NCI-H1048 (cell line): Measurements from ENCODE around the gene CDT1.
"Not testable (repeated sequence)": the region's sequence is repeated elsewhere in the genome, so short reads cannot be mapped to it uniquely, and the experiment has no call there.

Source experiments
- DNase-seq: peaks from one replicate; lab custom pipeline; 2025; lab: John Stamatoyannopoulos, UW

Gene CDT1

DNA sequence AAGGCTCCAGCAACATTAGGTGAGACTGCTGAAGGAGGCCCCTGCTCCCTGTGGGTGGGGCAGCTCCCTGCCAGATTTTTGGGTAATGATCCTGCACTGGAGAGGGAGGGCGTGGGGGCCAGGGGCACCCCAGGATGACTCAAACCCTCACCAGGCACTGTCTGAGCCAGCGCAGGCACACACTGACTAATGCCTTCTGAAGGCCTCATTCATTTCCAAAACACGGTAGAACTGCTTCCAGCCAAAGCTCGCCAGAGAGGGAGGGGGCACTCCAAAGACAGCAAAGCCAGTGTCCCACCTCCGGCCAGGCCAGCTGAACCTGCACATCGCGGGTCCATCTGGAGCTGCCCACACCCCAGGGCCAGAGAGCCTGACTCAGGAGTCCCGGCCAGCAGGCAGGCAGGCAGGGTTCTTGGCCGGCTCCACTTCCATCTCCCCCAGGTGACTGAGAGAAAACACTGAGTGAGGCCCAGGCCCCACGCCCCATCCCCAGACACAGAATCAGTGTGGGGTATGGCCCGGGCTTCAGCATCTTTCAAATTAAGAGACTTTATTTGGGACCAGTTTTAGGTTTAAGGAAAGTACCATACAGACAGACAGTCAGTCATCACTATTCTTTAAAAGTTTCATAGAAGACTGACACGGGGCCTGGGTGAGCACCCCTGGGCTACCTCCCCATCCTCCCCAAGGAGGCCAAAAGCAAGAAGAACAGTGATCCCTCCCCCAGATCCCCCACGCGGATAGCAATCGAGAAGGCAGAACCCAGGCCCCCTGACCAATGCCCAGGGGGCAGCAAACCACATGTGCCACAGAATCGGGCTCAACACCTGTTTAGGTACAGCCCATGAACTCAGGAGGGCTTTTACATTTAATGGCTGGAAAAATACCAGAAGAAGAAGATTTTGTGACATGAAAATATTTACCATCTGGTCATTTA, 20.9 kb upstream of the CDT1 start:
- DNase-seq: no peak

DNA sequence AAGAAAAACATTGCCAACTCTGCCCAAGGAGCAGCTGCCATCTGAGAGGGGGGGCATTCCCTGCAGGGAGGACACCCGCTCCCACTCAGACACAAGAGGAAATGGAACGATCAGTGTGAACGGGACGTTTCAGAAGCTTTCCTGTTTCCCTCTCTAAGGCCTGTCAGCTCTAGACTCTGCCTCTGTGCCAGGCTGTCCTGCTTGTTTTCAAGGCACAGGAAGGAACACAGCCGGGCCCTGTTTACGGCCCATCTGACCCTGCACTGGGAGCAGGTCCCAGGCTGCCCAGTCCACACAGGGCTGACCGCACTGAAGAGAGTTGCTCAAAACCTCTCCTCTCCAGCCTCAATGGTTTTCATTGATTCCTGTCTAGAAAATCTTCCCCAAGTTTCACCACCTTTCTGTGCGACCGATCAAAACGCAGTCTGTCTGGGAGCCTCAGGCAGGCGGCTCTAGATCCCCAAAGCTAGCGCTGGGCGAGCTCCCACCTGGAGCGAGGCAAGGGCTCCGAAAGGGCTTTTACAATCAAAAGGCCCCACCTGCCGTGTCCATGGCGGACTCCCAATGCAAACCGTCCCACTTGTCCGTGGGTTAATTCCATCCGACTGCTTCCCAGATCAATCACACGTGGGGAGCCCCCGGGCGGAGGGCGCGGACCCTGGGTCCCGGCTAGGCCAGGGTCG, 20.1 kb upstream of the CDT1 start:
- DNase-seq: no peak

DNA sequence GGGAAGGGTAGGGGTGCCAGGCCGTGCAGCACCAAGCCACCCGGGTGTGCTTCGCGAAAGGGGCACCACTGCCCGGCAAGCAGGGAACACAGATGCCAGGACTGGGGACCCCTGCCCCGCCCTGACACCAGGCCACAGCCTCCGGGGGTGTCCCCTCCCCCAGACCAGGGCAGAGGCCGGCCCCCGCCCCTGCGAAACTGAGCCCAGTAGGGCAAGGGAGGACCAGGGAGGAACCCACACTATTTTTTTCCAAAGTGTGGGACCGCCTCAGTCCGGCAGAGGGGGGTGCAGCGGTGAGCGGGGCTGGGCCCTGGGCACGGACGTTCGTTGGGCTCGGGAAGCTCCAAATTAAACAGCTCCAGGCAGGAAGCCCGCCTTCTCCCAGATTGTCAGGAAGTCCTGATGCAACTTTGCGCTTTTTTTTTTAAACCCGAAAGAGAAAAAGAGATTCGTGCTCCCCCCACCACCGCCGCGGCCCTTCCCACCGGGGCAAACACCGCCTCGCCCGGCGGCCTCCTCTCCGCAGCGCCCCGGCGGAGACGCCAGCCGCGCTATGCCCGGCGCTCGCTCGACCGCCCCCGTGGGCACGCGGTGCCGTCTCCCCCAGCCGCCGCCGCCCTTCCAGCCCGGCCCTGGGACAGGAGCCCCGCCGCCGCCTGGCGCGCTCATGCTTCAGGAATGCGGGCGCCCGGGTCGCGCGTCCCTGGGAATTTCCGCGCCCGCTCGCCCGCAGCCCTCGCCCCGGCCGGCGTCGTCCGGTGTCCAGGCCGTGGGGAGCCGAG, 19.3 kb upstream of the CDT1 start:
- no peak for DNase-seq

DNA sequence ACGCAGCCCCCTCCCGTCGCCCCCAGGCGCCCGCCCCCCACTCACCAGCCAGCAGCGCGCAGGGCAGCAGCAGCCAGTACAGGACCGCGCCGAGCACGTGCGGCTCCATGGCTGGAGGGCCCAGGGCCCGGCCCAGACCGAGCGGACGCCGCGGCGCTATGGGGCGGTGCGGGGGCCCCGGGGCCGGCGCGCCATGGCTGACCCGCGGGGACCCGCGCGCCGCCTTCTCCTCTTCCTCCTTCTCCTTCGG, 18.8 kb upstream of the CDT1 start:
- DNase-seq: no peak

DNA sequence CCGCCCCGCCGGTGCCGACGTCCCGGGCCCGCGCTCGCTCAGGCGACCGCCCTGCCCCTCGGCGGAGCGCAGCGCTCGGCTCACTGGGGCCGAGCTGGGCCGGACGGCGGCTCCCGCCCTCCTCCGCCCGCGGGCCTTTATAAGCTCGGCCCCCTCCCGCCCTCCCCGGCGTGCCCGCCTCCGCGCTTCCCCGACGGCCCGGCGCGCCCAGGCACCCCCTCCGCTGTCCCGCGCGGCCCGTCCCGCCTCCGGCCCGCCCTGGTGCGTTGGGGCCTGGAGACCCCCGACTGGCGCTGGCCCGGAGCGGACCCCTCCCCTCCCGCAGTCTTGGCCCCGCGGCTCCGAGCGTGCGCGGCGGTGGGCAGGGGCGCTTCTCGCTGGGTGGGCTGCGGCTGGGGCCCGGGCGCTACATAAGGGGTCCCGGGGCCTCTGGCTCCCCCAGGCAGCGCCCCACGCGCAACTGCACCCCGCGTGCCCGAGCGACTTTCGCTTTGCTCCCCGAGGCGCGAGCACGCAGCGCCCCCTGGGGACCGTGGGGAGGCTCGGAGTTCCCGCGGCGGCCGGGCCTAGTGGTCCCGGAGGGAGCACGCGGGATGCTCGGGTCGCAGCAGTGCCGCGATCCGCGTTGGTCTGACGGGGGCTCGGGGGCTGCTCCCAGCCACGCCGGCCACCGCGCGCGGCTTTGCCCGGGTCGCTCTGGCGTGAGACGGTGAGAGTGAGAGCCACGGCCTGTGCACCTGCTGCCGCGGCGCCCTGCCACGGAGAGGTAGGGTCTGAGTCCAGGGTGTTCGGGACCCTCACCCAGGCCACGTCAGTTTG, 18.3 kb upstream of the CDT1 start, which contains the start of gene PIEZO1:
TSS of gene PIEZO1 (minus strand) at position 115 of the 819 bp plus-strand sequence. CDS start 256 bp downstream, outside the sequence.
- DNase-seq: no peak

DNA sequence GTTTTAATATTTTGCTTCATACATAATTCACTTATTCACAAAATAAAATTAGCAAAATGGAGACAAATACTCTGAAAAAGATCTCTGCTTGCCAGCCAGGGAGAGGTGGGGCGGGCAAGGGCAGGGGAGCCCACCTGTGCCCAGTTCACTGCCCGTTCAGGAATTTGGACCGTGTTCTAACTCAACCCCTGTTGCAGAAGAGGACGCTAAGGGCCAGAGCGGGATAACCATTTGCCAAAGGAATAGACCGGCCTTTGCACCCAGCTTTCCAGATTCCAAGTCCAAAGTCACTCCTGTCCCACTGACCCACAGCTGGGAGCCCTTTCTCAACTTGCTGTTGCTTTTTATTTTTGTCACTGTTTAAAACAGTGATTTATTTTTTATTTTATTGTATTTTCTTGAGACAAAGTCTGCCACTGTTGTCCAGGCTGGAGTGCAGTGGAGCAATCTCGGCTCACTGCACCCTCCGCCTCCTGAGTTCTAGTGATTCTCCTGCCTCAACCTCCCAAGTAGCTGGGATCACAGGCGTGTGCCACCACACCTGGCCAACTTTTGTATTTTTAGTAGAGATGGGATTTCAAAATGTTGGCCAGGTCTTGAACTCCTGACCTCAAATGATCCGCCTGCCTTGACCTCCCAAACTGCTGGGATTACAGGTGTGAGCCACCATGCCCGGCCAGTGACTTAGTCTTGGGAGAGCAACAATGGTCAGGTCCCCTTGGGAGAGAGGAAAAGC, 15.8 kb upstream of the CDT1 start:
- no peak for DNase-seq

DNA sequence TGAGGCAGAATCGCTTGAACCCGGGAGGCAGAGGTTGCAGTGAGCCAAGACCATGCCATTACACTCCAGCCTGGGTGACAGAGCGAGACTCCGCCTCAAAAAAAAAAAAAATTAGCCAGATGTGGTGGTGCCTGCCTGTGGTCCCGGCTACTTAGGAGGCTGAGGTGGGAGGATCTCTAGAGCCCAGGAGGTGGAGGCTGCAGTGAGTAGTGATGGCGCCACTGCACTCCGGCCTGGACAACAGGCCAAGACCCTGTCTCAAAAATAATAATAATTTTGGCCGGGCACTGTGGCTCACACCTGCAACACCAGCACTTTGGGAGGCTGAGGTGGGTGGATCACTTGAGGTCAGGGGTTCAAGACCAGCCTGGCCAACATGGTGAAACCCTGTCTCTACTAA, 14.8 kb upstream of the CDT1 start:
- DNase-seq: not testable (repeated sequence)

DNA sequence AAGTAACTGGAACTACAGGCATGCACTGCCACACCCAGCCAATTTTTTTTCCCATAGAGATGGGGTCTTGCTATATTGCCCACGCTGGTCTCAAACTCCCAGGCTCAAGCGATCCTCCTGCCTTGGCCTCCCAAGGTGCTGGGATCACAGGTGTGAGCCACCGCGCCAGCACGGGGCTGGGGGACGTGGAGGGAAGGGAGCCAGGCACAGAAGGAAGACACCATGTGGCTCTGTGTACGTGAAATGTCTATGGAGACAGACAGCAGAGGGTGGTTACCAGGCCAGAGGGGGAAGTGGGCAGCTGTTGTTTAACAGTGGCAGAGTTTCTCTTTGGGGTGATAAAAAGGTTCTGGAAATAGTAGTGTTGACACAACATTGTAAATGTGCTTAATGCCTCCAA, 14.0 kb upstream of the CDT1 start:
- no peak for DNase-seq

DNA sequence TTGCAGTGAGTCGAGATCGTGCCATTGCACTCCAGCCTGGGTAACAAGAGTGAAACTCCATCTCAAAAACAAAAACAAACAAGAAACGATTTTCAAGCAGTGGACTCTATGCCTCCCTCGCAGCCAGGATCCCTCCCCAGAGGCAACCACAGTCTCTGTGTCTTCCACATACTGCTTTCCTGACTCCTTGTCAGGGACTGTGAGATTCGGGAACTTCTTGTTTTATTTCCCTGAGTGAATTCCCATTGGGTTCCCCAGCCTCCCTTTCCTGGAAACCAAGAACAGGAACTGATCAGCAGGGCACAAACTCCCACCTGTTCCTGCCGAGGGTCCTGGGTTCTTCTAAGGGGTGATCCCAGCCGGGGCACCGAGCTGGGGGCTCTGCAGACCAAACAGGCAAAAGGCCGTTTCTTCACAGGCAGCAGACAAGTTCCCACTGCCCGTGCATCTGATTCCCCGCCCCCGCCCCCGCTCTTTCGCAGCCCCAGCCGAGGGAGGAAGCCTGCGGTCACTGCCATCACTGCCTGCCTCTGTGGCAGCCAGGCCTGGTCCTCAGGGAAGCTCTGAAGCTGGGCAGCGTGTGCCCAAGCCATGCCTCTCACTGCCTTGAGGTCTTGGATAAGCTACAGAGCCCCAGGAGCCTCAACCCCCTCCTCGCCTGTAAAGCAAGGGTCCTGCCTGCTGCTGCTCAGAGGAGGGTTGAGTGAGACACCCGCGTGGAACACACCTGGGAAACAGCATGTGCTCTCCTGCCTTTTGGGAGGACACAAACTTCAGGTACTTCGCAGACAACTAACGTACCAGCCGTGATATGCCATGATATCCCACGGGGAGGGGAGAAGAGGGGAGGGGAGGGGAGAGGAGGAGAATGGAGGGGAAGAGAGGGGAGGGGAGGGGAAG, 13.0 kb upstream of the CDT1 start:
- no peak for DNase-seq

DNA sequence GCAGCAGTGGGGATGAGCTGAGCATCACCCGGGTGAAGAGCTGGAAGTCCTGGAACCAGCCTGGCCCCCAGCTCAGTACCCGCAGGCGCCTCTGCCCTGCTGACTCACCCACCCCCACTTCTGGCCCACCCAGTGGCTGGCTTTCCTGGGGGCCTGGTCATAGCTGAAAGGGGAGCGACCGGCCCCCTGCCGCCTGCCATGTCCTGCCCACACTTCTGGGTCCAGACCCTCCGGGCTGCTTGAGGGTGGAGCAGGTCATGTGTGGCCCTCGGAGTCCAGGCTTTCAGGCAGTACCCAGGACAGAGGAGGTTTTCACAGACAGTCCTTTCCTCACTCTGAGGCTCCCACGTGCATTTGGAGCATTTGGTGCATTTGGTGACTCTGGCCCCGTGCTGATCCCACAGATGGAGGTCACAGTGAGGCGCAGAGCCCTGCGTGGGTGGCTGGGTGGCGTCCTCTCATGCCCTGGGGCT, 11.5 kb upstream of the CDT1 start:
- DNase-seq: no peak

DNA sequence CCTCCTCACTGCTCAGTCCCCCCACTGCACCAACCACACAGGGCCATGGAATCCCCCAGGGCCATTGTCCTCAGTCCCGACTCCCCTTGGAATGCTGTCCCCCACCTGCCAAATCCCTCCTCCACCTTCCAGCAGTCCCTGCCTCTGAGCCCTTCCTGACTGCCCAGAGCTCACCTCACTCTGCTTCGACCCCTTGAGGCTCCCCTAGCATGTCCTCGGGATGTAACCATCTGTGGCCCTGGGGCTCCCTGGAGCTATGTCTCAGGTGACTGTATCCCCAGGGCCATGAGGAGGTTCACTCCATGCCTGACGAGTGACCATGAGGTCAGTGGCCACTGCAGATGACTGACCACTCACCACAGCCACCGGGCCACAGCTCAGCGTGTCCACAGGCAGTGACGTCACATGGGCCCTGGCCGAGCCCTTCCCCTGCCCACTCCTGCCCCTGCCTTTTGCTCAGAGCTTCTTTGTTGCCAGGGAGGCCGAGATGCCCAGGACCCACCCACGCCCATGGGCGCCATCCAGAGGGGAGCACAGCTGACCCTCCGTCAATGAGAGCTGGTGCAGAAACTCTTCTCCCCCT, 10.8 kb upstream of the CDT1 start:
- no peak for DNase-seq

DNA sequence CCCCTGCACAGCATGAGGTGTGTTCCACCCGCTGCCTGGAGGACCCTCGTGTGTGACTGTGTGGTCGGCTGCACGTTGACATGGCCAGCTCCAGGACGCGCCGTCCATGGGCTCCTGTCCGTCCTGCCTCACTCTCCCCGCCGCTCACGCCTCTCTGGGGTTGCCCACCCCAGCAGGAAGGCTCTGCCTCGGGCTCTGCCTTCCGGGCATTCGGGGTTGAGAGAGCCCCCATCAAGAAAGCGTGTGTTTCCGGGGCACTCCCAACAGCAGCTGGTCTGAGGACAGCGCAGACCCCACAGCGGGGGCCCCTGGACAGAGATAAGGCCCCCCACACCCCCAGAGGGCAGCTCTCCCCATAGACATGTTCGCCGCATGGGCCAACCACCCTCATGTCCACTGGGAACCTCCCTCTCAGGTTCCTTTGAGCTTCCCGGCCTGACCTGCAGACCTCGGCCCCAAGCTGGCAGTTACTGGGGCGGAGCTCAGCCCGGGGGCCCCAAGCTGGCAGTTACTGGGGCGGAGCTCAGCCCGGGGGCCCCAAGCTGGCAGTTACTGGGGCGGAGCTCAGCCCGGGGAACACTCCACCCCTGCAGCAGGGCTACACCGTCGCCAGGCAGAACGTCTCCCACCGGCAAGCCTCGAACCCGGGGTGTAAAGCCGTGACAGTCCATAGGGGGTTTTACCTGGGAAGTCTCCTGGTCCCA, 10.2 kb upstream of the CDT1 start:
- DNase-seq: no peak

DNA sequence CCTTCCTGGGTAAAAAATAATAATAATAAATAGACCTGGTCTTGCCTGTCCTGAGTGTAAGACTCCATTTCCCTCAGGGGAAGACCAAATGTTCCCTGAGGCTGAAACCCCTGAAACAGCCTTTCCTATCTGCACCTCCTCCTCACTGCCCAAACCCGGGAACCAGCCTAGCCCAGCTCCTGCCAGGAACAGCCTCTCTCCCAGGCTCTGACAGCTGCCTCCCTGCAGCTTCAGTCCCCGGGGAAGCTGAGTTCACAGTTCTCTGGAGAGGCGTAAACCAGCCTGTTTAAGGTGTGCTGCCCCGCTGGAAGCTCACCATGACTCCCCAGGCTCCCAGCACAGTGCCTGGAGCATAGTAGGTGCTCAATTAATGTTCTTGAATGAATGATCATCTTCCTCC, 7.3 kb upstream of the CDT1 start:
- no peak for DNase-seq

DNA sequence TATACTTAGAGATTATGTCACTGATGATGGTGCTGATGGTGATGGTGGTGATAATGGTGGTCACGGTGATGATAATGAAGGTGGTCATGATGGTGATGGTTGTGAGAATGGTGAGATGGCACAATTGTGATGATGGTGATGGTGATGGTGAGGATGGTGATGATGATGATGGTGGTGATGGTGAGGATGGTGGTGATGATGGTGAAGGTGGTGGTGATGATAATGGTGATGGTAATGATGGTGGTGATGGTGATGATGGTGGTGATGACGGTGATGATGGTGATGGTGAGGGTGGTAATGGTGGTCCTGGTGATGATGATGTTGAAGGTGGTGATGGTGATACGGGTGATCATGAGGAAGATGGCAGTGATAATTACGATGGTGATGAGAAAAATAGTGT, 5.5 kb upstream of the CDT1 start:
- no peak for DNase-seq

DNA sequence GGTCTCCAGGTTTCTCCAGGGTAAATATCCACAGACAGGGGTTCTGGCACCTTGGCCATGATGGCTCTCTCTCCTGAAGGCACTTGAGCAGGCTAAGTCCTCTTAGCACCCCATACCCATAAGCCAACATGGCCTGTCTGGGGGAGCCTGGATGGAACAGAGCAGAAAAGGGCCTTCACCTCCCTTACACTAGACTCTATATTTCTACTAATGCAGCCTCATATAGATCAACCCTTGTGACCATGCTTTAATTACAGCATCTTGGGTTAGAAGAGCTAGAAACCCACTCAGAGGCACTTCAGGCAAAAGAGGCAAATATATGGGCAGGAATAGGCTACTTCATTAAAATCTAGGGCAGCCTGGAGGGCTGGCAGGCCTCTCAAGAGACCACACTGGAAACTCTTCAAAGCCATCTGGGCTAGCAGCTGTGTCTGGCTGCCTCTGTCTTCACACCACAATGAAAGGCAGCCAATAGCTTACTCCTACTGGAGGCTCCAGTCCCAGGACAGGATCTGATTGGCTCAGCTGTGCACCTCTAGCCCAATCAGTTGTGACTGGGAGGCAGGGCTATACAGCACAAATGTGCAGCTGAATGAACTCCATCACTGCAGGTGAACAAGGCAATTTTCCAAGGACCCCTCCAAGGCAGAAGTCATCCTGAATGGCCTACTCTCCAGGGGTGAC, 4.7 kb upstream of the CDT1 start:
- no peak for DNase-seq

DNA sequence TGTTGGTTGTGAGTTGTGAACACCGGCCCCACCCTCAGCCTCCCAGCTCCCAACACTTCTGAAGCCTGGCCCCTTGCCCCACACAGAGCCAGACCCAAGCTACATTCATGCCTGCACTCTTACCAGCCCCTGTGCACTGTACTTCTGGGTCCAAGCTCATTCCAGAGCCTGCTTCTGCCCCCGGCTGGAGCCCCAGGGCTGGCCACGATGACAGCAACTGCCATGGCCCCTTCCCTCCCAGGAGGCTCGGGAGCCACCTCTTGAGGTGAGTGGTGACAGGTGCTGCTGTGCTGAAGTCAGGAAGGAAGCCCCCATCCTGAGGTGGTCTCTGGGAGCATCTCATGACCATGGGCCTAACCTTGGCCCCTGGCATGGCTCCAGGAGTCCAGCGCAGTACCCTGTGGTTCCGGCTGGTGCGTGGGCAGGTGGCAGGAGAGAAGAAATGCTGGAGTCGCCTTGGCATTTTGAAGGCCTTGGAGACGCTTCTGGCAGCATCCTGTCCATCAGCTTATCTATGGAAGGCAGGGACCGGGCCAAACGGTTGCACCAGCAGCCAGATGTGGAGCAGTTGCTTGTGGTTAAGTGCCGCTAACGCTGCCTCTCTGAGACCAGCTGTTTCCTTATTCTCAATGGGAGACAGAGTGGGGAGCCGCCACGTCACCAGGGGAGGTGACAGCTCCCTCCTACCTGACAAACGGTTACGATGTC, 3.9 kb upstream of the CDT1 start:
- DNase-seq: no peak

DNA sequence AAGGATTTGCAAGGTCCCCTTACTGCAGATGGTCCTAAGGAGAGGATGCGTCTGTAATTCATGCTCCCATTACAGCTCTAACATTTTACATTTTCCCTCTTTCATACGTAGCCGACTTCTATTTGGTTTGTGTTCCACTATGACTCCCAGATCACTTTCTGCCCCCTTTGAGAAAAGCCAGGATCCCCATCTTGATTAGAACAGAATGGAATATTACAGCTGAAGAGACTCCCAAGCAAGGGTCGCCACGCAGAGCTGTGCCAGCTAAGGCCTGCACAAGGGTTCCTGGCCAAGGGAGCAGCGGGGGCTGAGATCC, 3.4 kb upstream of the CDT1 start:
- DNase-seq: no peak

DNA sequence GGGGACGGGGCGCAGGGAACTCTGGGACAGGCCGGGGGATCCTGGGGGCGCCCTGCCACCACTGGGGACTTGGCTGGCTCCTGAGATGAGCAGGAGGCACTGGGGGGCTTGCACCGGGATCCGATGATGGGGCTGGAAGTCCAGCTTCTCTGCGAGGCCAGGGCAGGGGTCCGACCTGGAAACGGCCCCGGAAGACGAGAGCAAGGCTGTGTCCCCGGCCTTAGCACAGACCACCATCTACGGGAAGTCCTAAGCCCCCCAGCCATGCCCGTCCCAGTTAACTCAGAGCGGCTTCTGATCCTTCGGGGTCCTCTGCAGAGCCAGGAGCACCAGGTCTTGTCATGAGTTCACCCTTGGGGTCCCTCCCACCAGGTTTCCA, 573 bp downstream of the CDT1 start:
- no peak for DNase-seq
